GM19035 (cell line): ENCODE results near the gene MSANTD4.
"Not testable (repeated sequence)": the region's sequence is repeated elsewhere in the genome, so short reads cannot be mapped to it uniquely, and the experiment has no call there.

ENCODE experiments used
- ATAC-seq: cut with Tn5 transposase; IDR thresholded peaks from one replicate; pipeline ENCODE4 v1.9.1; 2021; ENCODE audit not compliant: unreplicated experiment

MSANTD4 gene

DNA sequence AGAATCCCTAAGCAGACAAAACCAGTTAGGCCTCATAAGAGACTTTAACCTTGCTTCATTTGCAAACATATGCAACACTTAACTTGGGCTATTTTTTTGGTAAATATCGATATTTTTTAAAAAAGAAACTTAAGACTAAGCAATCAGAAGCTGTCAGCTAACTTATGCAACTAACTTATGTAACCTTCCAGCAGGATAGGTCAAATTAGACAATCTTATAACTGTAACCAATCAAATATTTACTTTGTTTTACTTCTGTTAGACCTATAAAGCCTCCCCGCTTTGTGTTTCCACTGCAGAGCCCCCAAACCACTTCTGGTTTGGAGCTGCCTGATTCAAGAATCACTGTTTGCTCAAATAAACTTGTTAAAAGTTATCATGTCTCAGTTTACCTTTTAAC lies 8.0 kb downstream of the MSANTD4 start:
- ATAC-seq = no peak

DNA sequence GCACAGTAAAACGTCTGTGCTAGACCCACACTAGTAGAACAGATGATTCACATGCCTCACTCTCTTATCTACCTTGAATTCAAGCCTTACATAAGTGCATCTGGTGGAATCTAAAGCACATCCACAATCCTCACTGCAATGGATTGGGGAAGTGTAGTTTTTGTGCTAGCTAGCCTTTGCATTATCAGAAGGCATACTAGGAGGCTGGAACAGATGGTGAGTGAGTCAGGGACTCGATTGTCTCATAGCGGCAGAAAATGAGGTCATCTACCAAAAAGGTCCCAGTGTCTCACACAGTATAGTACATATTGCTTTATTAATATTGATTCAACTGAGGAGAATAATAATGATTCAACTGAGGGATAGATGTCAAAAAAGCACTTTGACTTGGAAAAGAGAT lies 9.3 kb downstream of the MSANTD4 start:
- ATAC-seq = no peak

DNA sequence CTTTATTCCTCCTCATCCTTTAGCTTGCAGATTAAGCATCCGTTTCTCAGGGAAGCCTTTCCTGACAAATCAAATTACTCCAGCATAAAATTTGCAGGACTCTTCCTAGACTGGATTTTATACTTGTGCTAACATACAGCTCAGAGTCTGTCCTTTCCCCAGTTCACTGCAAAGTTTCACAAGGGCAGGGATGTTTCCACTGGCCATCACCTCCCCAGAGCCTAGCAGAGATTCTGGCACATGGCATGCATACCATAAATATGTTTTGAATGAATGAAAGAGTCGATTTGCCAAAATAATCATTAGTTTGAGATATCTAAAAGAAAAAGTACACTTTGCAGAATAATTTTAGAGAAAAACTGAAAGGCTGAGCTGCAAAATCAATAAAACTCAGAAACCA lies 10.6 kb downstream of the MSANTD4 start:
- ATAC-seq = no peak

DNA sequence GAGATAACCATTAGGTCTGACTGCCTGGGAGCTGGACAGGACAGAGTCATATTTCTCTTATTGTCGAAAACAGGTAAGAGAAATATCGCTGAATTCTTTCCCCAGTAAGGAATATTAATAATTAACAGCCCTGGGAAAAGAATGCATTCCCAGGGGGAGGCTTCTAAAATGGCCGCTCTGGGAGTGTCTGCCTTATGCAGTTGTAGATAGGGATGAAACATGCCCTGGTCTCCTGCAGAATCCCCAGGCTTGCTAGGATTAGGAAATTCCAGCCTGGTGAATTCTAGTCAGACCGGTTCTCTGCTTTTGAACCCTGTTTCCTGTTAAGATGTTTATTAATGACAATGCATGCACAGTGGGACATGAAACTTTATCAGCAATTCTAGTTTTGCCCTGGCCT lies 18.9 kb downstream of the MSANTD4 start:
- ATAC-seq = not testable (repeated sequence)

DNA sequence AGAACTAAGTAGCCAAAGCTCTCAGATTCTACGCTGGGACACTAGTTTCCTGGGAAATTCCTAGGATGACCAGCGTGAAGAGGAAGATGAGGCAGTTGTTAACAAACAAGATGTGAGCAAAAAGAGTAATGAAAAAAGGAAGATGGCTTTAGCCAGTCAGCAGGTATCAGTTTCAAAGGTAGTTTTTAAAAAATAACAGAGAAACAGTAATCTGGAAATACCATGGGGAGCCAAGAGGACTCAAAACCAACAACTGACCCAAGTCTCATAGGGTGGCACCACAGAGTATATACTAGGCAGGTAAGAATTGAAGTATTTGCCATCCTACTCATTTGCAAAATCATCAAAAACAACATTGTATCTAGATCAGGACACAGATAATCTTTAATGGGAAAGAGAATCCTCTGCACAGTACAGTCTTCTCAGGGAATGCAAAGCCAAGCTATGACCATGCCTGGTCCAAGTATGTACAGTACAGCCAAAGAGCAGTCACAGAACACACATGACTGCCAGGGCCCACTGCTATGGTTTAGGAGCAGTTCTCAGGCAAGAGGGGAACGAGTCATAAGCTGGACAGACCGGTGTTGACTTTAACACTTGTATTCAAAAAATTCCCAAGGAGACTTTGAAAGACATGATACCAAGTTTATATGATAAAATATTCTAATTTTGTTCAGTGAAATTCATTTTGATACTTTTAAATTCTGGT lies 20.6 kb downstream of the MSANTD4 start:
- no peak for ATAC-seq

DNA sequence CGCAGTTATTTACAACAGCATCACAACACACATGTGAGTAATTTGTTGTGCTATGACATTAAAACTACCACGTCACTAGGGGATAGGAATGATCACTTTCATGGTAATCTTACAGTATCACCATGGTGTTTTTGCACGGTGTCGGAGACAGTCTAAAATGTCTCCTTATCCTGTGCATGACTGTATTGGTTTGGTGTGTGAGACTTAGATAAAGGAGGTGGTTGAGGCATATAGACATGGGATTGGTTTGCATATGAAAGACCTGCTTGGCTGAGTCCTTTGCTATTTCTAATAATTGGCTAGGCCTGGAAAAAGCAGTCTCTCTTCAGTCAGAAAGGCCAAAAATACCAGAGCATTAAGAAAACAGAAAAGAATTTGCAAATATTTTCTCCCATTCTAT lies 30.2 kb downstream of the MSANTD4 start:
- no peak for ATAC-seq

DNA sequence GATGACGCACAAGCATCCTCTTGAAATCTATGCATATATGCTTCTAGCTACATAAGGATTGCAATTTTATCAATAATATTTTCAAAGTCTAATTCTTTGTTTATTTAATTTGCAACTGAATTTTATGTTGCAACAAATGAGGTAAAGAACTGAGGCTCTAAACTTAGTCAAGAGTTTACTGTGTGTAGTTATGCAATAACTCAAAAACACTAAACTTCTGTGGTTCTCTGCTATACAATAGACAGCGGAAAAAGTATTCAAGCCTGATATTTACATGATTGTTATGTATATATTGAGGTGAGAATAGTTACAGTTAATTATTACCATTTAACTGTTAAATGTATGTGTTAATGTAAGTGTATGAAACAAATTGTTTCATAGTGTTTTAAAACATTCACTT lies 32.9 kb downstream of the MSANTD4 start:
- no peak for ATAC-seq

DNA sequence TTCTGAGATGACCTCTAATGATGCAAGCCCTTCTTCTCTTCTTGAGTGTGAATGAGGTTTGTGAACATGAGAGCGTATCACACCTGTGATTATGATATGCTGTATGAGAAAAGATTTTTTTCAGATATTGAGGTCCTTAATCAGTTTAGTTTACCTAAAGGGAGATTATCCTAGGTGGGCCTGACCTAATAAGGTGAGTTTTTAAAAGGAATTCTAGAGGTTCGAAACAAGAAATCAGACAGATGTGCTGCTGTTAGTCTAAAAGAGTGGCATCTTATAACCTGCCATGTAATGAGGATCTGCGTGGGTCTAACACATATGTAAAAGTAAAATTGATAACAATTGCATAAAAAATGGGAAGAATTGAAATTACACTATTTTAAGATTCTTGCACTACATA lies 33.8 kb downstream of the MSANTD4 start:
- ATAC-seq = no peak

DNA sequence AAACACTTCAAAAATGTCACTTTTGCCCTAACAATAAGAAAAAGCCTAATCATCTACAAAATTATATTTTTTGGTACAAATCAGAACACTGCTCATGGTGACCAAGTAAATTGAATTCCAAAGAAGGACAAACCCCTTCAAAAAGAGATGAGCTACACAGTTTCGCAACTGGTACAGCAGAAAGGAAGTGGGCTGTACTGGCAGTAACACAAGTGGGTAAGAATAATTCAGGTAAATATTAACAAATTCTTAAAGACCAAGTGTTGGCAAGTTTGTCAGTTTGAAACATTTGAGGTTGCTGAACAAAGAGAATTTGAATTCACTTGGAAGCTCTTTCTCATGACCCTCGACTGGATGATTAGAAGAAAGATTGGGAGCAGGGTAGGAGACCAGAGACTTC lies 35.5 kb downstream of the MSANTD4 start:
- no peak for ATAC-seq

DNA sequence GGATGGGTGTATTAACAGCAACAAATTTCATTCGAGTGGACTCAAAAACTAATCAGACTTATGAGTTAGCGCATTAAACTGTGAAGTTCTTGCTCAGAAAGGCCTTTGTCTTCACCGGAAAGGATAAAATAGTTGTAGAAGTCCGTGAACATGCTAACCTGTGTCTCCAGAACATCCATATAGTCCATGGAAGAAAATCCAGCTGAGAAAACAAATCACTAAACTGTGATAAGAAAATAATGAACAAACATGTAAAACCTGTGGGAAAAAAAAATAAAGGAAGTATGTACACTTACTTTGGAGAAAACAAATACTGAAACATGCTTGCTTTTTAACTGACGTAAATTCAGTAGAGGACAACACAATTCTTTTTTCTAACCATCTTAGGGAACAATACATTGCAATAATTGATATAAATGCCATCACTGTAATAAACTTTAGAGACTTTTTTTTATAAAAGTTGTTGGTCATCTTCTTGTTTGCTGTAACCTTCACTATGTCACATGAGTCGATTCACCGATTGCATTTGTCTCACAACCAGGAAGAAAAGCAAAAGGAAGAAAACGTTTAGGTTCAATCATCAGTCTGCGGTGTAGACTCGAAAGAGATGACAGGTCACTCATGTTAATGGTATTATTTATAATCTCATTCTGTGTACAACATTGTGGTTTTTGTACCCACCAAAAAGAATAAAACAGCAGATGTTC lies 41.9 kb downstream of the MSANTD4 start:
- ATAC-seq = no peak

DNA sequence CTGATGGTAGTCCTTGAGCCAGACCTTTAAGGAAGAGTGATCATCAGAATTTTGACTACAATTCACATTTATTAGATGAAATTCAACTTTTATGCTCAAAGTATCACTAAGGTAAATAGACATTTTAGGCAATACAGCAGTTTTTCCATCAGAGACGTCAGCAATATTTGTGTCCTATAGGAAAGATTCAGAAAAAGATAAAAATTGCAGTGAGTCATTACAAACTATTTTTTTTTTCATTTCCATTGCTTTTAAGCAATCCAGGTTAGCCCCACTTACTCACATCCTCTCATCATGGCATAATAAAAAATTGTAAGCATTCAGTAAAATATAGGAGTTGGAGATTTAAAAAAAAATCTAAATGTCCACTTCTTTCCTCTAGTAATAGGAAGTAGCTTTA lies 46.9 kb downstream of the MSANTD4 start:
- ATAC-seq = no peak

DNA sequence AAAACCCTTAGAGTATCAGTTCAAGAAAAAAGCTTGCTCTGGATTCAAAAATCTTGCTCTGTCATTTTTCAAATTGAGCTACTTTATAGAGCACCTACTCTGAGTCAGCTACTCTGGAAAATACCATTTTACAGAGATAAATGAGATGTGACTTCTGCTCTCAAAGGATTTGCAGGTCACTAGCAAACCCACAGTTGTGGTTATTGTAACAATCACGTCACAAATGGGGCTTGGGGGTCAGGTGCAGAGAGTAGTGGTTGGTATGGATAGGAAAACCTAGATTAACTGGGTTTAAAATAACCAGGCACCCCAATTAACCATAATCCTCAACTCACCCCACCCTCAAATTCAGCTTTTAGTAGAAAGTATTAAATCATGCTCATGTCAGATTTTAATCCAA lies 52.3 kb downstream of the MSANTD4 start:
- ATAC-seq = no peak

DNA sequence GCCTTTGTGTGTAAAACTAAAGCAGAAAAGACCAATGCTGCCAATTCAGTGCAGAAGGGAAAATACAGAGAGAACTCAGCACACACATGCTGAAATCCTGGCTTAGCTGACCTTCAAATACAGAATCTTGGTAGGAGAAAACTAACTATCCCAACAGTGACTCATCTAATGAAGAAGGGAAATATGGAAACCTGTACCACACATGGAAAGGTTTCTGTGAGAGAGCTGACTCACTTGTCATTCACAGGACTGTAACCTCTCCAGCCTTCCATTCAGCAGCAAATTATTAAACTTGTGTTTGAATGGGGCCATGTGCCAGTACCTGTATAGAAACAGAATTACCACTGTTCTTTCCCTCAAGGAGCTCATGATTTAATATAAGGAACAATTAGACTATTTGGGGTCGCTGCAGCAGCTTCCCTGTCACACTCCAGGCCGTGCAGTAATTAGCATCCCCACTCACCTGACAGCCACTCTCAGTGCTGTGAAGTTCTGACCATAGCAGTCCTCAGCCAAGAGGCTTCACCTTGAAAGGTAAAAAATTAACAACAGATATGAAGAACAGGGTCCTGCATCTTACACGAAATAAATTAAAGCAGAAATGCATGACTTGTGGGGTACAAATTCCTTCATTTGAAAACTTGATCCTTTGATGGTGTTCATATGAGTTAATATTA lies 53.9 kb downstream of the MSANTD4 start:
- no peak for ATAC-seq

DNA sequence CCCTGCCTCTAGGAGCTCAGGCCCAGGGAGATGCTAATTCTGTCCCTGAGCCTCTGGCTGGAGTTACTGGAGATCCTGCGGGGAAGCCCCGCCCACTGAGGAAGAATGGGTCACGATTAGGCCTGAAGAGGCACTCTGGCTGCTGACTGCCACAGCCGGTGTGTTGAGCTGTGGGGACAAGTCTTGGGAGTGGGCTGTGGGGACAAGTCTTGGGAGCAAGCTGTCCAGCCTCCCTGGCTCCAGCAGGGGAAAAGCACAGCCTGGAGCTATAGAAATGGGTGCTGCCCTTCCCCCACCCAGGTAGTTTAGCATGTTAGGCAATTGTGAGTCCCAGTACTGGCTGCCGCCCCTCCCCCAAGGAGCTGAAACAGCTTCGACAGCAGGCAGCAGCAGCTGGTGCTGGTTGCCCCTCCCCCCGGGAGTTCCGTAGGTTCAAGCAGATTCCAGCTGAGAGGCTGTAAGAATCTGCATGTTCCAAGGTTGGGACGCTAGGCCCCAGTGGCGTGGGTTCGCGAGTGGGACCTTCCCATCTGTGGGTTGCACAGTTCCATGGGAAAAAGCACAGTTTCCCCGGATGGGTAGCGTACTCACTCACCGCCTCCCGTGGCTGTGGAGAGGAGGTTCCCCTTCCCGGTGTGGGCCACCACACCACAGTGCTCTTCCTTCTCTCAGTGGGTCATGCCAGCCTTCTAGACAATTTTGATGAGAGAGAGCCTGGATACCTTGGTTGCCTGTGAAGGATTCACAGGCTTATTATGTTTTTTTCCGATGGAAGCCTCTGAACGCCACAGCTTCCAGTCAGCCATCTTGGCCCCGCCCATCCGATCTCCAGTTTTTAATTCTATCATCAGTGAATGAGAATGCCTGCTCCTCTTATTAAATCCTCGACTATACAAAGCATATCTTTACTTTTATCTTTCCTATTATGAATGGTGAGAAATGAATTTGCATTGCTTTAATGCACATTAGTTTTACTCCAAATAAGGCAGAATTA lies 61.5 kb downstream of the MSANTD4 start:
- ATAC-seq = no peak
